ENCODE data around the gene PKN2.
A peak's percentile ranks its signal among the peaks of the same experiment; 100 is the strongest.
"Not testable (repeated sequence)": the region's sequence is repeated elsewhere in the genome, so short reads cannot be mapped to it uniquely, and the experiment has no call there.

PKN2 gene

GRCh38 chr1:88801575-88802208 is 117.6 kb downstream of the PKN2 start:
- H3K4me3 ChIP-seq (ENCODE audit: low read depth, low read length) = no peak overlapping the region
- no peak for DNase-seq (ENCODE audit: low read depth)
- in situ Hi-C loops (cut with HindIII; ENCODE audit: low sequenced_read_pairs) = no loop called here
- TF ChIP-seq CTCF (IDR thresholded peaks at IDR 0.05; ENCODE audit: low read depth, low read length, missing control alignments) = no peak

GRCh38 chr1:88802404-88802803 is 118.3 kb downstream of the PKN2 start:
- no peak overlapping the region for H3K4me3 ChIP-seq (ENCODE audit: low read depth, low read length)
- DNase-seq (ENCODE audit: low read depth) = no peak
- no peak for TF ChIP-seq CTCF (IDR thresholded peaks at IDR 0.05; ENCODE audit: low read depth, low read length, missing control alignments)
- in situ Hi-C loops (cut with HindIII; ENCODE audit: low sequenced_read_pairs) = no loop called here

- DNase-seq (ENCODE audit: low read depth) = peak; percentile 31
- no peak for TF ChIP-seq CTCF (IDR thresholded peaks at IDR 0.05; ENCODE audit: low read depth, low read length, missing control alignments)
- no peak overlapping the region for H3K4me3 ChIP-seq (ENCODE audit: low read depth, low read length)
- in situ Hi-C loops (cut with HindIII; ENCODE audit: low sequenced_read_pairs) = no loop called here
Observed at GRCh38 chr1:88802950-88803349, 118.9 kb downstream of the PKN2 start.

- no peak overlapping the region for H3K4me3 ChIP-seq (ENCODE audit: low read depth, low read length)
- in situ Hi-C loops (cut with HindIII; ENCODE audit: low sequenced_read_pairs) = no loop called here
- DNase-seq (ENCODE audit: low read depth) = no peak
- TF ChIP-seq CTCF (IDR thresholded peaks at IDR 0.05; ENCODE audit: low read depth, low read length, missing control alignments) = no peak
Observed at GRCh38 chr1:88803444-88803843, 119.4 kb downstream of the PKN2 start.

- in situ Hi-C loops (cut with HindIII; ENCODE audit: low sequenced_read_pairs) = no loop called here
- no peak overlapping the region for H3K4me3 ChIP-seq (ENCODE audit: low read depth, low read length)
- no peak for DNase-seq (ENCODE audit: low read depth)
- TF ChIP-seq CTCF (IDR thresholded peaks at IDR 0.05; ENCODE audit: low read depth, low read length, missing control alignments) = no peak
Observed at GRCh38 chr1:88812366-88812765, 128.3 kb downstream of the PKN2 start.

GRCh38 chr1:88813471-88813870 is 129.4 kb downstream of the PKN2 start:
- TF ChIP-seq CTCF (IDR thresholded peaks at IDR 0.05; ENCODE audit: low read depth, low read length, missing control alignments) = no peak
- in situ Hi-C loops (cut with HindIII; ENCODE audit: low sequenced_read_pairs) = no loop called here
- no peak for DNase-seq (ENCODE audit: low read depth)
- H3K4me3 ChIP-seq (ENCODE audit: low read depth, low read length) = no peak overlapping the region

GRCh38 chr1:88819642-88820041 is 135.6 kb downstream of the PKN2 start:
- H3K4me3 ChIP-seq (ENCODE audit: low read depth, low read length); in situ Hi-C loops (cut with HindIII; ENCODE audit: low sequenced_read_pairs); DNase-seq (ENCODE audit: low read depth): not testable (repeated sequence)
